ENCODE data around the gene ALCAM.

ALCAM gene

DNA sequence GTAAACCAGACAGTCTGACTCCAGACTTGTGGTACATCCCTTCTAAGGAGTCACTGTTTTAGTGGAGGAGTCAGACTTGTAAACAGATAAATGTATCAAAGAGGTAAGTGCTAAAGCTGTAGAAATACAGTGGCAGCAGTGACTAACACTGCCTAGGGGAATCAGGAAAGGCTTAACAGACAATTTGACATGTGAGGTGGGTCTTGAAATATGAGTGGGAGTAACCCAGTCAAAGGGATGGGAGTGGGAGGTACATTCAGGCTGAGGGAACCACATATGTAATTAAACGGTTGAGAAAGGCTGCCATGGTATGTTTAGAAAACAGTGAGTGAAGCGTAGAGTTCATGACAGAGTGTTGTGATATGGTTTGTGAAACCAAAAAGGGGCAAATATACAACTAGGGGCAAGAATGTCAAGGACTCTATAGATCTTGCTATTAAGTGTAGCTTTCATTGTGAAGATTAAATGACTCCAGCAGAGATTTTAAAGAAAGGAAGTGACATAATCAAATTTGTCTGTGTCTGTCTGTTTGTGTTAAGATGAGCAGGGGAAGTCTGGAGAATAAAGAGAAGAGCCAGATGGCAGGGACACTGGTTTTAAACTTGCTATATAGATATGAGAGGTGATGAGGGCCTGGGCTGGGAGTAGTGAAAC, 11.2 kb upstream of the ALCAM start:
- in situ Hi-C loops (cut with MboI; ENCODE audit: low sequenced_read_pairs), result loop anchor here (25.0 kb wide), 1 partner anchor 1093 kb away; no protein-coding TSS in a partner anchor

DNA sequence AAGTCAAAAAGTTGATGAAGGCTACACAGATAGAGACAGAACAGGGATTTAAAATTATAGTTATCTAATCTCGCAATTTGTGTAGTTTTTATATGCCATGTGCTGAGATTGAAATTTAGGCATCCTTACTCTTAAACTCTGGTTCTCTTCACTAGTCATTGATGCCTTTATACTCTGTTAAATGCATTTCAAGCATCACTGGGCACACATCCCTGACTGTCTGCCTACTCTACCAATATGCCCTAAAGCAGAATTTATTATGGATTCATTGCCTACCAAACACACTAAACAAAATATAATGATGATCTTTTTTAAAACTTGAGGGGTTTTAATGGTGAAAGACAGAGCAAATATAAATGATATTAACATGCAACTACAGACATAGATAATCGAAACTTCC, 10.3 kb upstream of the ALCAM start:
- in situ Hi-C loops (cut with MboI; ENCODE audit: low sequenced_read_pairs), result loop anchor here (25.0 kb wide), 1 partner anchor 1094 kb away; no protein-coding TSS in a partner anchor

GRCh38 chr3:105356988-105357387, 9.7 kb upstream of the ALCAM start:
- in situ Hi-C loops (cut with MboI; ENCODE audit: low sequenced_read_pairs), result loop anchor here (25.0 kb wide), 1 partner anchor 1095 kb away; no protein-coding TSS in a partner anchor

GRCh38 chr3:105359098-105359762, 7.5 kb upstream of the ALCAM start:
- in situ Hi-C loops (cut with MboI; ENCODE audit: low sequenced_read_pairs), result loop anchor here (25.0 kb wide), 1 partner anchor 1097 kb away; no protein-coding TSS in a partner anchor

DNA sequence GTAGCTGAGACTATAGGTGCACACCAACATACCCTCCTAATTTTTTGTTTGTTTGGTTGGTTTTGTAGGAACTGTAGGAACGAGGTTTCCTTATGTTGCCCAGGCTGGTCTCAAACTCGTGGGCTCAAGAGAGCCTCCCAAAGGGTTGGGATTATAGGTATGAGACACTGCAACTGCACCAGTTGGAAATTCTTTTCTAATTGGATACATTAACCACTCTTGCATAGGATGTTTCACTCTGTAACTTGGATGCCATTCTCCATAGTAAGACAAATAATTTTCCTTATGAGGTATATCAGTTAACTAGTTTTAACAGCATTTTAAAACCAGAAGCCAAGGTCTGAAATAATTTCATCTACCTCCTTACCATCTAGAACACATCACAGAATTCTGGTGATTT, 6.7 kb upstream of the ALCAM start:
- in situ Hi-C loops (cut with MboI; ENCODE audit: low sequenced_read_pairs), result loop anchor here (25.0 kb wide), 1 partner anchor 1098 kb away; no protein-coding TSS in a partner anchor

DNA sequence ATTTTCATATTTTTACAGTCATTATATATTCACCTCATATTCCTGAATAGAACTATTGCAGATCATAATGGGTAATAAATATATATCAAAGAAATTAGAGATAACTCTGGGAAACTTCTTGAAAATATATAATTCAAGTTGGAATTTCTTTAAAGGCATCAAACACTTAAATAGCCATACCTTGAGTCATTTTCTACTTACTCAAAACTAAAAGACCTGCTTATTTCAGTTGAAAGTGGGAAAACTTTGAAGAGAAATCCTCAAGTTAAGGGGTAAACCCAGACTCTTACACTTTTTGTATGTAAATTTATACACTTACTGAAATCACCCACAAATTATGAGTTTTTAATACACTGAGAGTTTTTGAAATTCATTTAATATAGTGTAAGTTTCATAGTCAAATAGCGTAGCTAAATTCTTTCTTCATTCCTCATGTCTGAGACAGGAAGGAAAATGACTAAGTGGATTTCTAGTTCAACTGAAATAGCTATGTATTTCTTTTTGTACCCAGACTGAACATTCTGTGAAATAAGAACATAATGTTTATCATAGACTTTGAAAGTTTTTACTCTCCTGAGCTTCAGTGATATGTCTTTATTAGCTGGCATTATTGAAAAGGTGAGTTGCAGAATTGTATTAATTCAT, 4.6 kb upstream of the ALCAM start:
- in situ Hi-C loops (cut with MboI; ENCODE audit: low sequenced_read_pairs), result loop anchor here (25.0 kb wide), 1 partner anchor 1100 kb away; no protein-coding TSS in a partner anchor

- in situ Hi-C loops (cut with MboI; ENCODE audit: low sequenced_read_pairs), result loop anchor here (25.0 kb wide), 1 partner anchor 1102 kb away; no protein-coding TSS in a partner anchor
Measured at GRCh38 chr3:105364128-105364527, 2.6 kb upstream of the ALCAM start.

DNA sequence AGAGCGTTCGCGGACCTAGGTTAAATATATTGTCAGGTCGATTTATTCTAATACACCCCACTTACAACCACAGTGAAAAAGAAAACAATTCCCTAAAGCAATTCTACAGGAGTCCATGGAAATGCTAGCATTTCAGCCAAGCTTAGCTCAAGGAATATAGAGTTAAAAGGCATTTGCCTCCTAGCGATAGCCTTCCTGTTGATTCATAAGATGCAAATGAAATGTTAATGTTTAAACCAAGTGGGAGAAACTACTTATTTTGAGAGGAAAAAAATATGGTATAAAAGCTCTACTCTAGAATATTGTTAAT, 1.7 kb upstream of the ALCAM start:
- in situ Hi-C loops (cut with MboI; ENCODE audit: low sequenced_read_pairs), result loop anchor here (25.0 kb wide), 1 partner anchor 1103 kb away; no protein-coding TSS in a partner anchor

- in situ Hi-C loops (cut with MboI; ENCODE audit: low sequenced_read_pairs), result loop anchor here (25.0 kb wide), 1 partner anchor 1103 kb away; no protein-coding TSS in a partner anchor
Measured at GRCh38 chr3:105365391-105366325, 1.1 kb upstream of the ALCAM start.

DNA sequence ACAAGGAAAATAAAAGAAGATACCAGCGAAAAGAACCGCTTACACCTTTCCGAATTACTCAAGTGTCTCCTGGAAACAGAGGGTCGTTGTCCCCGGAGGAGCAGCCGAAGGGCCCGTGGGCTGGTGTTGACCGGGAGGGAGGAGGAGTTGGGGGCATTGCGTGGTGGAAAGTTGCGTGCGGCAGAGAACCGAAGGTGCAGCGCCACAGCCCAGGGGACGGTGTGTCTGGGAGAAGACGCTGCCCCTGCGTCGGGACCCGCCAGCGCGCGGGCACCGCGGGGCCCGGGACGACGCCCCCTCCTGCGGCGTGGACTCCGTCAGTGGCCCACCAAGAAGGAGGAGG, 325 bp downstream of the ALCAM start:
- in situ Hi-C loops (cut with MboI; ENCODE audit: low sequenced_read_pairs), result loop anchor here (25.0 kb wide), 1 partner anchor 1105 kb away; no protein-coding TSS in a partner anchor

DNA sequence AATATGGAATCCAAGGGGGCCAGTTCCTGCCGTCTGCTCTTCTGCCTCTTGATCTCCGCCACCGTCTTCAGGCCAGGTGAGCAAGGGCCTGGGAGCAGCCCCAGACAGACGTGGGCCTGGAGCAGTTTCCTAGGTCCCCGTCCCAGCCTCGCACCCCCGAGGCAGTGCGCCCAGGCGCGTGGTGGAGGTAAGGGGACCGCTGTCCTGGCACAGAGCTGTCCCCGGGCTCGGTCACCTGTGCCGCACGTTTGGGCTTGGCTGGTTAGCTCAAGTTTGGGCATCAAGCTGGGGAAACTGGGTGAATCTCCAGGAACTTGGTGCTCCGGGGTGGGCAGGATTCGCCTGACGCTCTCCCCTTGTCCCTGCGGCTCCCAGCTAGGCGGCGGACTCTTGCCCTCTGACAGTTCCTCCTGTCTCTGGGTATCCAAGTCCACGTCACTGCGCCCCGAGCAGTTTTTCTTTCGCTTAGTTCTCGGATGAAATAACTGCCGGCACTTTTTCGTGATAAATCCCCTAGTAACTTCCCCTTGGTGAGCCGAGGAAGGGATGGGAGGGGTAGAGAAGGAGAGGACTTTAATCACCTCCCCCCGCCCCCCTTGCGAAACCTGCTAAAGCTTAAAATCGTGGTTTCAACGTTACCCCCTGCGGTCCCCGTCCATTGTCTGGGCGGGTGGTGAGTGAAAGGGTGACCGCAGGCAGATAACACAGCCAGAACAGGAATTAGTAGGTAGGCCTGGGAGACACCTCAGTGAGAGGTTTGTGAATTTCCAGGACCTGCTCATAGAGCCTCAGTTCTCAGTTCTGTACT, 901 bp downstream of the ALCAM start:
- in situ Hi-C loops (cut with MboI; ENCODE audit: low sequenced_read_pairs), result loop anchor here (25.0 kb wide), 1 partner anchor 1105 kb away; no protein-coding TSS in a partner anchor

GRCh38 chr3:105368566-105369499, 2.1 kb downstream of the ALCAM start:
- in situ Hi-C loops (cut with MboI; ENCODE audit: low sequenced_read_pairs), result loop anchor here (25.0 kb wide), 1 partner anchor 1107 kb away; no protein-coding TSS in a partner anchor

GRCh38 chr3:105369500-105370371, 3.0 kb downstream of the ALCAM start:
- in situ Hi-C loops (cut with MboI; ENCODE audit: low sequenced_read_pairs), result loop anchor here (25.0 kb wide), 1 partner anchor 1107 kb away; no protein-coding TSS in a partner anchor

GRCh38 chr3:105373383-105373782, 6.7 kb downstream of the ALCAM start:
- in situ Hi-C loops (cut with MboI; ENCODE audit: low sequenced_read_pairs), result loop anchor here (25.0 kb wide), 1 partner anchor 1111 kb away; no protein-coding TSS in a partner anchor

- in situ Hi-C loops (cut with MboI; ENCODE audit: low sequenced_read_pairs), result no loop called here
Measured at GRCh38 chr3:105375750-105376511, 9.2 kb downstream of the ALCAM start.

GRCh38 chr3:105377716-105378115, 11.0 kb downstream of the ALCAM start:
- in situ Hi-C loops (cut with MboI; ENCODE audit: low sequenced_read_pairs), result no loop called here

DNA sequence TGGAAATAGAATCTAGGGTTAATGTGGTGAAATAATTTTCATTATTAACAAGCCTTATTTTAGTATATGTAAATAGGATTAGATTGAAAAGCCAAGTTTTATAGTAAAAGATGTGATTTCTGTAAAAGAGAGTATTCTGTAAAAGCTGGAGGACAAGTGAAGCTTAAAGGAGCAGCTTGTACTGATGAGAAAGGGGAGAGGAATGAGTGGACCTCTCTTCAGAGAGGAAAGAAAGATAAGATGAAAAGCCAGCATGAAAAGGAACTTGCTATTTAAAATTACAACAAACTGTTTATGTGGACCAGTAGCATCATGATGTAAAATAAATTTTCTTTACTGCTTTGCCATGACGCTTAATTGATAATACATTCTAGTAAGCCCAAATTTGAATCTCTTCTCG, 18.5 kb downstream of the ALCAM start:
- in situ Hi-C loops (cut with MboI; ENCODE audit: low sequenced_read_pairs), result no loop called here
